ENCODE data around the gene PLCH2. TPM values are rescaled to one million over a fixed set of nuclear protein-coding genes. Genes with fewer than 3 reads are reported as not detected.

PLCH2 gene
- total and polyA plus RNA-seq, 10 of the 15 experiments (the other 5 are each of a cell fraction or from before 2014, with no cell fraction given), result 0.03 to 0.73 (median 0.24) TPM; not detected in 3

DNA sequence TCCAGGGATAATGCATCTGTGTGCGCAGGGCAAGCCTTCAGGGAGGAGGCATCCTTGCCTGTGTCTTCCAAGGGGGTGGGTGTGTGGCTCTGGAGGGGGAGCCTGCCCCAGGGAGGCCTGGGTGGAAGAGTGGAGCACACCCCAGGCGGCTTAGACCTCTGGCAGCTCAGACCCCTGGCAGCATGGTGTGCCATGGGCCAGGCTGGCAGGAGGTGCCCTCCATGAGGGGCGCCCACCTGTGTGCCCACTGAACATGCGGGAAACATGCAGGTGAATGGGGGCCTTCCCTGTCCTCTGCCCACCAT is 51.4 kb downstream of the PLCH2 start:
- ATAC-seq (no peak), DNase-seq (ENCODE audit: low read depth, low spot score) (no peak), FAIRE-seq (no peak)
- no TSS peak for BruUV-seq (replicated peaks)
- WGBS (ENCODE audit: insufficient coverage, insufficient replicate concordance, low lambda C conversion rate, missing lambda C conversion rate), result 86% methylated on average over 4 of the region's 4 CpGs
- no peaks in the 10 kb centered on the region for H3K9me3 ChIP-seq (replicated peaks; ENCODE audit: control insufficient read depth, insufficient read depth, low read length)
- no peak overlapping the region for H3K4me2 ChIP-seq (ENCODE audit: control insufficient read depth, insufficient read depth)
- H3K9ac ChIP-seq (ENCODE audit: control insufficient read depth, insufficient read depth, low read length), result no peak overlapping the region
- CTCF ChIA-PET, result no interaction called here
- H3K4me1 ChIP-seq (ENCODE audit: control insufficient read depth, insufficient read depth, low read length), result peaks cover 25% of the 10 kb centered on the region
- H3K27ac ChIP-seq (ENCODE audit: control insufficient read depth, insufficient read depth), result no peak overlapping the region
- intact Hi-C loops (cut with micrococcal nuclease; ENCODE audit: unreplicated experiment) (no loop called here), in situ Hi-C loops (cut with MboI) (loop anchor here (10.0 kb wide), 1 partner anchor 323 kb away; no protein-coding TSS in a partner anchor)
- POLR2A ChIA-PET, result interaction anchor here (1.5 to 1.8 kb wide), 2 partner anchors 17 to 18 kb away, joined by 4 to 5 read pairs; no protein-coding TSS in a partner anchor
- TF ChIP-seq ZSCAN29 (IDR thresholded peaks at IDR 0.05), result no peak
- no peak overlapping the region for H2AFZ ChIP-seq (ENCODE audit: control insufficient read depth, low read depth, low read length)
- RAD21 ChIA-PET (ENCODE audit: unreplicated experiment), result interaction anchor here (1.6 to 5.9 kb wide), 4 partner anchors 19 to 333 kb away, joined by 5 to 86 read pairs (median 11); partner anchors contain the start of genes FAAP20 and TNFRSF14
- no peak overlapping the region for H3K4me3 ChIP-seq
- H3K79me2 ChIP-seq (ENCODE audit: control insufficient read depth, insufficient read depth, low read length), result peaks cover 35% of the 10 kb centered on the region
- peaks cover 6 to 19% of the 10 kb centered on the region in 2 experiments for H3K27me3 ChIP-seq (replicated peaks in 1 of 2; ENCODE audit: control insufficient read depth in 2 of 2, insufficient read depth in 2 of 2, low read length in 1 of 2)
- SMC1A ChIA-PET (ENCODE audit: uncharacterized antibody, unreplicated experiment), result no interaction called here
- H3K36me3 ChIP-seq (ENCODE audit: control insufficient read depth in 2 of 2, insufficient read depth in 2 of 2, low read length in 1 of 2), result no peaks in the 10 kb centered on the region; a peak in 1 of 4 replicates
- H4K20me1 ChIP-seq (ENCODE audit: control insufficient read depth, insufficient read depth), result peaks cover 3% of the 10 kb centered on the region; the same call in 1 of the 2 replicates

DNA sequence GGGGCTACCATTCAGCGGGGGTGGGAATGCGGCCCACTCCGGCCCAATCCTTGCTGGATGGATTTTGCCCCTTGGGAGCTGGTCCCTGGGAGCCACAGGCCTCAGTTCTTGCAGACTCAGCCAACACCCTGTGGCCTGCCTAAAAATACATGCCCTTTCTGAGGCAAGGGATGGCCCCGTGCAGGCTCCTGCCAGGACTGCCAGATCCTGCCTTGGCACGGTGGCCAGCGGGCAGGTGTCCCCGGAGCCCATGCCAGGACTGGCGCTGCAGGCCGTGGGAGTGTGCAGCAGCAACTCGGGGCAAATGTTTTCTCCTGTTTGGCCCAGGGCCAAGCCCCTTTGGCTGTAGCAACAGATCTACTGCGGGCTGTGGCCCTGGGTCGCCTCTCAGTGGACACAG is 51.9 kb downstream of the PLCH2 start:
- H3K4me2 ChIP-seq (ENCODE audit: control insufficient read depth, insufficient read depth), result no peak overlapping the region
- intact Hi-C loops (cut with micrococcal nuclease; ENCODE audit: unreplicated experiment), result no loop called here
- peaks cover 3% of the 10 kb centered on the region; the same call in 1 of the 2 replicates for H4K20me1 ChIP-seq (ENCODE audit: control insufficient read depth, insufficient read depth)
- peaks cover 30% of the 10 kb centered on the region for H3K79me2 ChIP-seq (ENCODE audit: control insufficient read depth, insufficient read depth, low read length)
- peaks cover 25% of the 10 kb centered on the region for H3K4me1 ChIP-seq (ENCODE audit: control insufficient read depth, insufficient read depth, low read length)
- ChIA-PET RAD21 (ENCODE audit: unreplicated experiment) (interaction anchor here (5.9 kb wide), 1 partner anchor 19 kb away, joined by 86 read pairs; no protein-coding TSS in a partner anchor), CTCF (no interaction called here), SMC1A (ENCODE audit: uncharacterized antibody, unreplicated experiment) (no interaction called here), POLR2A (interaction anchor here (0.9 to 1.8 kb wide), 2 partner anchors 18 to 19 kb away, joined by 3 to 5 read pairs; no protein-coding TSS in a partner anchor)
- 68% methylated on average over 12 of the region's 12 CpGs for WGBS (ENCODE audit: insufficient coverage, insufficient replicate concordance, low lambda C conversion rate, missing lambda C conversion rate)
- H3K27me3 ChIP-seq (replicated peaks in 1 of 2; ENCODE audit: control insufficient read depth in 2 of 2, insufficient read depth in 2 of 2, low read length in 1 of 2), result peaks cover 6 to 19% of the 10 kb centered on the region in 2 experiments
- BruUV-seq (replicated peaks), result no TSS peak
- TF ChIP-seq, protein P1, sequence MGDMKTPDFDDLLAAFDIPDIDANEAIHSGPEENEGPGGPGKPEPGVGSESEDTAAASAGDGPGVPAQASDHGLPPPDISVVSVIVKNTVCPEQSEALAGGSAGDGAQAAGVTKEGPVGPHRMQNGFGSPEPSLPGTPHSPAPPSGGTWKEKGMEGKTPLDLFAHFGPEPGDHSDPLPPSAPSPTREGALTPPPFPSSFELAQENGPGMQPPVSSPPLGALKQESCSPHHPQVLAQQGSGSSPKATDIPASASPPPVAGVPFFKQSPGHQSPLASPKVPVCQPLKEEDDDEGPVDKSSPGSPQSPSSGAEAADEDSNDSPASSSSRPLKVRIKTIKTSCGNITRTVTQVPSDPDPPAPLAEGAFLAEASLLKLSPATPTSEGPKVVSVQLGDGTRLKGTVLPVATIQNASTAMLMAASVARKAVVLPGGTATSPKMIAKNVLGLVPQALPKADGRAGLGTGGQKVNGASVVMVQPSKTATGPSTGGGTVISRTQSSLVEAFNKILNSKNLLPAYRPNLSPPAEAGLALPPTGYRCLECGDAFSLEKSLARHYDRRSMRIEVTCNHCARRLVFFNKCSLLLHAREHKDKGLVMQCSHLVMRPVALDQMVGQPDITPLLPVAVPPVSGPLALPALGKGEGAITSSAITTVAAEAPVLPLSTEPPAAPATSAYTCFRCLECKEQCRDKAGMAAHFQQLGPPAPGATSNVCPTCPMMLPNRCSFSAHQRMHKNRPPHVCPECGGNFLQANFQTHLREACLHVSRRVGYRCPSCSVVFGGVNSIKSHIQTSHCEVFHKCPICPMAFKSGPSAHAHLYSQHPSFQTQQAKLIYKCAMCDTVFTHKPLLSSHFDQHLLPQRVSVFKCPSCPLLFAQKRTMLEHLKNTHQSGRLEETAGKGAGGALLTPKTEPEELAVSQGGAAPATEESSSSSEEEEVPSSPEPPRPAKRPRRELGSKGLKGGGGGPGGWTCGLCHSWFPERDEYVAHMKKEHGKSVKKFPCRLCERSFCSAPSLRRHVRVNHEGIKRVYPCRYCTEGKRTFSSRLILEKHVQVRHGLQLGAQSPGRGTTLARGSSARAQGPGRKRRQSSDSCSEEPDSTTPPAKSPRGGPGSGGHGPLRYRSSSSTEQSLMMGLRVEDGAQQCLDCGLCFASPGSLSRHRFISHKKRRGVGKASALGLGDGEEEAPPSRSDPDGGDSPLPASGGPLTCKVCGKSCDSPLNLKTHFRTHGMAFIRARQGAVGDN (IDR thresholded peaks at IDR 0.05), result no peak
- no peak for FAIRE-seq
- no peak for DNase-seq (ENCODE audit: low read depth, low spot score)
- no peak overlapping the region for H3K9ac ChIP-seq (ENCODE audit: control insufficient read depth, insufficient read depth, low read length)
- H3K27ac ChIP-seq (ENCODE audit: control insufficient read depth, insufficient read depth), result no peak overlapping the region
- no peaks in the 10 kb centered on the region for H3K9me3 ChIP-seq (replicated peaks; ENCODE audit: control insufficient read depth, insufficient read depth, low read length)
- H3K4me3 ChIP-seq, result no peak overlapping the region
- H2AFZ ChIP-seq (ENCODE audit: control insufficient read depth, low read depth, low read length), result no peak overlapping the region
- ATAC-seq, result no peak
- in situ Hi-C loops (cut with MboI), result loop anchor here (10.0 kb wide), 1 partner anchor 323 kb away; no protein-coding TSS in a partner anchor
- H3K36me3 ChIP-seq (ENCODE audit: control insufficient read depth in 2 of 2, insufficient read depth in 2 of 2, low read length in 1 of 2), result no peaks in the 10 kb centered on the region; a peak in 1 of 4 replicates

Measured in GM12878 (cell line).